ENCODE measurements around the gene UHMK1.
"Not testable (repeated sequence)": the region's sequence is repeated elsewhere in the genome, so short reads cannot be mapped to it uniquely, and the experiment has no call there.

Gene UHMK1

GRCh38 chr1:162497723-162498495 is at the start of gene UHMK1:
TSS of gene UHMK1 (plus strand) at chr1:162497818. CDS start at chr1:162498001, 183 bp downstream.
- peak within 1 kb of the TSS; percentile 90 for H3K27ac Mint-ChIP-seq
- peaks cover 7% of the 10 kb centered on the region for H3K27me3 Mint-ChIP-seq
- peaks cover 11% of the 10 kb centered on the region for H3K4me1 Mint-ChIP-seq (ENCODE audit: low read depth)
- peaks cover 27% of the 10 kb centered on the region for H3K36me3 Mint-ChIP-seq (ENCODE audit: low read depth)
- H3K4me3 Mint-ChIP-seq: peak within 1 kb of the TSS; percentile 88
- intact Hi-C loops (cut with micrococcal nuclease): loop anchor here (2.0 kb wide), 1 partner anchor 63 kb away; the partner anchor contains the start of gene UAP1
- no peaks in the 10 kb centered on the region for H3K9me3 Mint-ChIP-seq

GRCh38 chr1:162454361-162454760 is 43.3 kb upstream of the UHMK1 start:
- intact Hi-C loops (cut with micrococcal nuclease); H3K27me3 Mint-ChIP-seq; H3K9me3 Mint-ChIP-seq; H3K4me3 Mint-ChIP-seq; H3K27ac Mint-ChIP-seq; H3K4me1 Mint-ChIP-seq (ENCODE audit: low read depth); H3K36me3 Mint-ChIP-seq (ENCODE audit: low read depth): not testable (repeated sequence)

- no peak overlapping the region for H3K4me3 Mint-ChIP-seq
- no peaks in the 10 kb centered on the region for H3K9me3 Mint-ChIP-seq
- H3K36me3 Mint-ChIP-seq (ENCODE audit: low read depth): no peaks in the 10 kb centered on the region
- intact Hi-C loops (cut with micrococcal nuclease): no loop called here
- H3K4me1 Mint-ChIP-seq (ENCODE audit: low read depth): no peaks in the 10 kb centered on the region
- no peak overlapping the region for H3K27ac Mint-ChIP-seq
- peaks cover 4% of the 10 kb centered on the region for H3K27me3 Mint-ChIP-seq
Measured at GRCh38 chr1:162456323-162456722, 41.3 kb upstream of the UHMK1 start.

- Mint-ChIP-seq H3K27me3 (peaks cover 4% of the 10 kb centered on the region), H3K9me3 (no peaks in the 10 kb centered on the region), H3K36me3 (ENCODE audit: low read depth) (no peaks in the 10 kb centered on the region), H3K4me3 (no peak overlapping the region), H3K4me1 (ENCODE audit: low read depth) (no peaks in the 10 kb centered on the region), H3K27ac (no peak overlapping the region)
- intact Hi-C loops (cut with micrococcal nuclease): no loop called here
Measured at GRCh38 chr1:162458236-162458635, 39.4 kb upstream of the UHMK1 start.

GRCh38 chr1:162462425-162462824 is 35.2 kb upstream of the UHMK1 start:
- H3K4me3 Mint-ChIP-seq; H3K36me3 Mint-ChIP-seq (ENCODE audit: low read depth); intact Hi-C loops (cut with micrococcal nuclease); H3K4me1 Mint-ChIP-seq (ENCODE audit: low read depth); H3K27ac Mint-ChIP-seq; H3K9me3 Mint-ChIP-seq: not testable (repeated sequence)
- peaks cover 12% of the 10 kb centered on the region for H3K27me3 Mint-ChIP-seq

- Mint-ChIP-seq H3K27me3 (peaks cover 14% of the 10 kb centered on the region), H3K27ac (no peak overlapping the region)
- intact Hi-C loops (cut with micrococcal nuclease): no loop called here
Measured at GRCh38 chr1:162463021-162463420, 34.6 kb upstream of the UHMK1 start.

GRCh38 chr1:162466797-162467196 is 30.8 kb upstream of the UHMK1 start:
- intact Hi-C loops (cut with micrococcal nuclease): no loop called here
- Mint-ChIP-seq H3K4me3 (no peak overlapping the region), H3K27me3 (peaks cover 14% of the 10 kb centered on the region), H3K36me3 (ENCODE audit: low read depth) (no peaks in the 10 kb centered on the region), H3K4me1 (ENCODE audit: low read depth) (peaks cover 15% of the 10 kb centered on the region), H3K27ac (no peak overlapping the region), H3K9me3 (no peaks in the 10 kb centered on the region)

More at GRCh38 chr1:162463021-162463420, 34.6 kb upstream of the UHMK1 start:
- Mint-ChIP-seq H3K4me3 (no peak overlapping the region), H3K9me3 (no peaks in the 10 kb centered on the region), H3K36me3 (ENCODE audit: low read depth) (no peaks in the 10 kb centered on the region), H3K4me1 (ENCODE audit: low read depth) (no peaks in the 10 kb centered on the region)

- no peaks in the 10 kb centered on the region for H3K9me3 Mint-ChIP-seq
- H3K36me3 Mint-ChIP-seq (ENCODE audit: low read depth): no peaks in the 10 kb centered on the region
- peaks cover 2% of the 10 kb centered on the region for H3K27me3 Mint-ChIP-seq
- intact Hi-C loops (cut with micrococcal nuclease): no loop called here
- no peak overlapping the region for H3K27ac Mint-ChIP-seq
- H3K4me1 Mint-ChIP-seq (ENCODE audit: low read depth): peaks cover 15% of the 10 kb centered on the region
- no peak overlapping the region for H3K4me3 Mint-ChIP-seq
Measured at GRCh38 chr1:162470216-162470615, 27.4 kb upstream of the UHMK1 start.

- H3K4me3 Mint-ChIP-seq: no peak overlapping the region
- peaks cover 2% of the 10 kb centered on the region for H3K27me3 Mint-ChIP-seq
- no peak overlapping the region for H3K27ac Mint-ChIP-seq
Measured at GRCh38 chr1:162471290-162471853, 26.2 kb upstream of the UHMK1 start.

GRCh38 chr1:162475089-162475488 is 22.5 kb upstream of the UHMK1 start:
- peaks cover 9% of the 10 kb centered on the region for H3K9me3 Mint-ChIP-seq
- no peak overlapping the region for H3K27ac Mint-ChIP-seq
- peaks cover 14% of the 10 kb centered on the region for H3K4me1 Mint-ChIP-seq (ENCODE audit: low read depth)
- H3K27me3 Mint-ChIP-seq: peaks cover 10% of the 10 kb centered on the region
- intact Hi-C loops (cut with micrococcal nuclease): no loop called here
- no peaks in the 10 kb centered on the region for H3K36me3 Mint-ChIP-seq (ENCODE audit: low read depth)
- no peak overlapping the region for H3K4me3 Mint-ChIP-seq

More at GRCh38 chr1:162471290-162471853, 26.2 kb upstream of the UHMK1 start:
- intact Hi-C loops (cut with micrococcal nuclease): no loop called here
- Mint-ChIP-seq H3K36me3 (ENCODE audit: low read depth) (no peaks in the 10 kb centered on the region), H3K9me3 (peaks cover 2% of the 10 kb centered on the region), H3K4me1 (ENCODE audit: low read depth) (peaks cover 15% of the 10 kb centered on the region)

GRCh38 chr1:162475539-162476185 is 22.0 kb upstream of the UHMK1 start:
- H3K4me1 Mint-ChIP-seq (ENCODE audit: low read depth): peaks cover 8% of the 10 kb centered on the region
- intact Hi-C loops (cut with micrococcal nuclease): no loop called here
- no peak overlapping the region for H3K27ac Mint-ChIP-seq
- H3K36me3 Mint-ChIP-seq (ENCODE audit: low read depth): no peaks in the 10 kb centered on the region
- no peak overlapping the region for H3K4me3 Mint-ChIP-seq
- peaks cover 10% of the 10 kb centered on the region for H3K27me3 Mint-ChIP-seq
- peaks cover 9% of the 10 kb centered on the region for H3K9me3 Mint-ChIP-seq

GRCh38 chr1:162476620-162477019 is 21.0 kb upstream of the UHMK1 start:
- Mint-ChIP-seq H3K9me3 (peaks cover 9% of the 10 kb centered on the region), H3K27me3 (peaks cover 12% of the 10 kb centered on the region), H3K27ac (no peak overlapping the region), H3K36me3 (ENCODE audit: low read depth) (no peaks in the 10 kb centered on the region), H3K4me1 (ENCODE audit: low read depth) (no peaks in the 10 kb centered on the region), H3K4me3 (no peak overlapping the region)
- intact Hi-C loops (cut with micrococcal nuclease): no loop called here

- Mint-ChIP-seq H3K27me3 (peaks cover 25% of the 10 kb centered on the region), H3K36me3 (ENCODE audit: low read depth) (no peaks in the 10 kb centered on the region), H3K9me3 (no peaks in the 10 kb centered on the region), H3K4me3 (no peak overlapping the region), H3K27ac (no peak overlapping the region), H3K4me1 (ENCODE audit: low read depth) (no peaks in the 10 kb centered on the region)
- intact Hi-C loops (cut with micrococcal nuclease): no loop called here
Measured at GRCh38 chr1:162485236-162485635, 12.4 kb upstream of the UHMK1 start.

- no peak overlapping the region for H3K27ac Mint-ChIP-seq
Measured at GRCh38 chr1:162487241-162487640, 10.4 kb upstream of the UHMK1 start.

More at GRCh38 chr1:162487241-162487640, 10.4 kb upstream of the UHMK1 start:
- H3K36me3 Mint-ChIP-seq (ENCODE audit: low read depth): no peaks in the 10 kb centered on the region
- H3K9me3 Mint-ChIP-seq: no peaks in the 10 kb centered on the region
- no peaks in the 10 kb centered on the region for H3K4me1 Mint-ChIP-seq (ENCODE audit: low read depth)
- H3K4me3 Mint-ChIP-seq: no peak overlapping the region
- peaks cover 33% of the 10 kb centered on the region for H3K27me3 Mint-ChIP-seq
- intact Hi-C loops (cut with micrococcal nuclease): no loop called here

Data from dendritic cell treated with granulocyte-macrophage colony-stimulating factor and Interleukin-4, amounts not matched to agents 40 ng/mL and 50 ng/mL, for 4 days (primary cell).